Femur (tissue), 1 donor: ENCODE data around the gene IL2.

ENCODE experiments used
- DNase-seq: peaks from one replicate; pipeline ENCODE4 v3.0.0-alpha.2; 2017

Gene IL2

GRCh38 chr4:122456231-122457116, at the start of gene IL2:
Gene IL2, minus strand, starts transcription at chr4:122456725. Its CDS starts 285 bp downstream, at chr4:122456440.
- no peak for DNase-seq

- DNase-seq, result no peak
Observed at GRCh38 chr4:122503214-122503613, 46.7 kb upstream of the IL2 start.

GRCh38 chr4:122500852-122501501, 44.5 kb upstream of the IL2 start:
- DNase-seq, result no peak

- no peak for DNase-seq
Observed at GRCh38 chr4:122489061-122489460, 32.5 kb upstream of the IL2 start.

- DNase-seq, result no peak
Observed at GRCh38 chr4:122483481-122483880, 27.0 kb upstream of the IL2 start.

- no peak for DNase-seq
Observed at GRCh38 chr4:122481766-122482405, 25.4 kb upstream of the IL2 start.

- no peak for DNase-seq
Observed at GRCh38 chr4:122480655-122481487, 24.3 kb upstream of the IL2 start.

- no peak for DNase-seq
Observed at GRCh38 chr4:122479935-122480416, 23.5 kb upstream of the IL2 start.

GRCh38 chr4:122476745-122477144, 20.2 kb upstream of the IL2 start:
- no peak for DNase-seq

- DNase-seq, result no peak
Observed at GRCh38 chr4:122476126-122476525, 19.6 kb upstream of the IL2 start.

GRCh38 chr4:122475233-122475632, 18.7 kb upstream of the IL2 start:
- DNase-seq, result no peak

- DNase-seq, result no peak
Observed at GRCh38 chr4:122469457-122469856, 12.9 kb upstream of the IL2 start.

GRCh38 chr4:122458625-122459024, 2.1 kb upstream of the IL2 start:
- DNase-seq, result no peak

GRCh38 chr4:122453384-122453995, 3.0 kb downstream of the IL2 start:
- no peak for DNase-seq

- DNase-seq, result no peak
Observed at GRCh38 chr4:122450847-122451246, 5.7 kb downstream of the IL2 start.

- DNase-seq, result no peak
Observed at GRCh38 chr4:122434285-122434684, 22.2 kb downstream of the IL2 start.

GRCh38 chr4:122431351-122431750, 25.2 kb downstream of the IL2 start:
- DNase-seq, result no peak

GRCh38 chr4:122423246-122423645, 33.3 kb downstream of the IL2 start:
- DNase-seq, result no peak

GRCh38 chr4:122412547-122412946, 44.0 kb downstream of the IL2 start:
- no peak for DNase-seq

- no peak for DNase-seq
Observed at GRCh38 chr4:122403861-122404260, 52.7 kb downstream of the IL2 start.
